ENCODE results near the gene ZBTB16.

- no peak for TF ChIP-seq CTCF (tag by site-specific recombination; IDR thresholded peaks at IDR 0.05)
- TF ChIP-seq TCF7L2 (IDR thresholded peaks at IDR 0.05; ENCODE audit: borderline replicate concordance, low read depth, low read length) = no peak
- TF ChIP-seq ZBTB8A (tag by site-specific recombination; IDR thresholded peaks at IDR 0.05) = no peak
- TF ChIP-seq ZNF121 (tag by site-specific recombination; IDR thresholded peaks at IDR 0.05) = no peak
- TF ChIP-seq, protein P1, sequence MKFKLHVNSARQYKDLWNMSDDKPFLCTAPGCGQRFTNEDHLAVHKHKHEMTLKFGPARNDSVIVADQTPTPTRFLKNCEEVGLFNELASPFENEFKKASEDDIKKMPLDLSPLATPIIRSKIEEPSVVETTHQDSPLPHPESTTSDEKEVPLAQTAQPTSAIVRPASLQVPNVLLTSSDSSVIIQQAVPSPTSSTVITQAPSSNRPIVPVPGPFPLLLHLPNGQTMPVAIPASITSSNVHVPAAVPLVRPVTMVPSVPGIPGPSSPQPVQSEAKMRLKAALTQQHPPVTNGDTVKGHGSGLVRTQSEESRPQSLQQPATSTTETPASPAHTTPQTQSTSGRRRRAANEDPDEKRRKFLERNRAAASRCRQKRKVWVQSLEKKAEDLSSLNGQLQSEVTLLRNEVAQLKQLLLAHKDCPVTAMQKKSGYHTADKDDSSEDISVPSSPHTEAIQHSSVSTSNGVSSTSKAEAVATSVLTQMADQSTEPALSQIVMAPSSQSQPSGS (tag by site-specific recombination; IDR thresholded peaks at IDR 0.05; ENCODE audit: low read depth) = no peak
Measured at GRCh38 chr11:114049050-114049449, 10.5 kb upstream of the ZBTB16 start.

All from HEK293 (cell line).